CD4-positive, alpha-beta memory T cell (primary cell): Measurements from ENCODE around the gene RRP7A. TPM values are rescaled to one million over a fixed set of nuclear protein-coding genes. Genes with fewer than 3 reads are reported as not detected.
A peak's percentile ranks its signal among the peaks of the same experiment; 100 is the strongest.
"Not testable (repeated sequence)": the region's sequence is repeated elsewhere in the genome, so short reads cannot be mapped to it uniquely, and the experiment has no call there.

ENCODE experiments used
- CTCF ChIA-PET: fragments of 350-600 bp; sonication (Branson Sonifier 250); formaldehyde crosslinking; loops from one replicate; lab custom pipeline; 2021; ENCODE audit warnings: inconsistent platforms; ENCODE audit not compliant: partially characterized antibody; lab: Charles Lee
- POLR2A ChIA-PET: fragments of 350-600 bp; sonication (Branson Sonifier 250); formaldehyde crosslinking; loops from one replicate; lab custom pipeline; 2021; ENCODE audit not compliant: partially characterized antibody; lab: Charles Lee
- DNase-seq, 5 donors: peaks; one replicate each; pipeline versions ENCODE4 v3.0.0 to v3.0.0-alpha.2; 2020 to 2022; ENCODE audit warnings: mixed read lengths in 1 of 5
- H3K27ac ChIP-seq: one replicate; pipeline ENCODE4 v1.7.0; 2013; ENCODE audit warnings: low read depth, low read length
- H3K27me3 ChIP-seq: 2 replicates; pipeline ENCODE4 v1.7.0; 2013; ENCODE audit warnings: mild to moderate bottlenecking, low read length, moderate library complexity; ENCODE audit not compliant: insufficient read depth
- H3K36me3 ChIP-seq: 2 replicates; pipeline ENCODE4 v1.7.0; 2013; ENCODE audit warnings: mild to moderate bottlenecking, low read length, moderate library complexity; ENCODE audit not compliant: insufficient read depth
- H3K4me1 ChIP-seq: 2 replicates; pipeline ENCODE4 v1.7.0; 2013; ENCODE audit warnings: mild to moderate bottlenecking, low read length, moderate library complexity; ENCODE audit not compliant: insufficient read depth
- H3K4me3 ChIP-seq, 2 donors: one replicate each; pipeline ENCODE4 v1.7.0; 2013; ENCODE audit warnings: low read length in 2 of 2, mild to moderate bottlenecking in 1 of 2
- H3K9me3 ChIP-seq, 2 donors: one replicate each; pipeline ENCODE4 v1.7.0; 2013; ENCODE audit warnings: low read length in 2 of 2, control low read depth in 1 of 2; ENCODE audit not compliant: control insufficient read depth in 1 of 2
- H3K27ac Mint-ChIP-seq, 7 donors: one replicate each; pipeline ENCODE4 v1.8.0; 2020 to 2021; ENCODE audit warnings: mixed read lengths in 7 of 7, mild to moderate bottlenecking in 6 of 7, inconsistent platforms in 3 of 7, moderate library complexity in 3 of 7
- H3K27me3 Mint-ChIP-seq, 2 donors: one replicate each; pipeline ENCODE4 v1.8.0; 2020 to 2021; ENCODE audit warnings: mixed read lengths in 2 of 2
- H3K36me3 Mint-ChIP-seq, 2 donors: one replicate each; pipeline ENCODE4 v1.8.0; 2020 to 2021; ENCODE audit warnings: mixed read lengths in 2 of 2, inconsistent platforms in 1 of 2, mild to moderate bottlenecking in 1 of 2
- H3K4me1 Mint-ChIP-seq, 4 donors: one replicate each; pipeline ENCODE4 v1.8.0; 2020 to 2021; ENCODE audit warnings: mixed read lengths in 4 of 4, mild to moderate bottlenecking in 1 of 4
- H3K4me3 Mint-ChIP-seq, 8 donors: one replicate each; pipeline ENCODE4 v1.8.0; 2020 to 2021; ENCODE audit warnings: mixed read lengths in 8 of 8, mild to moderate bottlenecking in 7 of 8, moderate library complexity in 6 of 8, inconsistent platforms in 3 of 8
- H3K9me3 Mint-ChIP-seq, 8 donors: one replicate each; pipeline ENCODE4 v1.8.0; 2020 to 2021; ENCODE audit warnings: mixed read lengths in 8 of 8, mild to moderate bottlenecking in 5 of 8, inconsistent platforms in 3 of 8, moderate library complexity in 1 of 8
- intact Hi-C: fragments of 100-400 bp; cut with micrococcal nuclease; formaldehyde crosslinking; loops from one replicate; pipeline ENCODE4 v1.15.1; 2023
- polyA plus RNA-seq, 2 donors: library from polyadenylated mRNA; unstranded; fragments of 300-500 nt; fragmentation: Illumina TruSeq; gene quantifications; one replicate each; pipeline ENCODE4 v1.2.3, GENCODE V29; 2021
- total RNA-seq, 2 experiments: library from RNA; stranded (reverse); gene quantifications; one replicate each; pipeline ENCODE4 v1.2.3, GENCODE V29; 2021

Gene RRP7A
- total and polyA plus RNA-seq, 4 experiments from 2014 or later, result 56.9 to 104 (median 77.9) TPM

GRCh38 chr22:42495533-42496141, 24.0 kb downstream of the RRP7A start:
- H3K36me3 Mint-ChIP-seq, H3K4me3 Mint-ChIP-seq, DNase-seq, H3K4me3 ChIP-seq, intact Hi-C loops, H3K36me3 ChIP-seq, POLR2A ChIA-PET, H3K9me3 ChIP-seq, CTCF ChIA-PET, H3K27me3 ChIP-seq, H3K9me3 Mint-ChIP-seq, H3K27ac ChIP-seq, H3K27me3 Mint-ChIP-seq, H3K4me1 ChIP-seq: not testable (repeated sequence)
- H3K4me1 Mint-ChIP-seq, result peaks cover 6 to 18% (median 12%) of the 10 kb centered on the region in 4 donors
- peak overlapping the region in 1 of 7 donors; percentile 12 for H3K27ac Mint-ChIP-seq

GRCh38 chr22:42493393-42493792, 26.2 kb downstream of the RRP7A start:
- ChIA-PET POLR2A (no interaction called here), CTCF (no interaction called here)
- DNase-seq, result no peak
- Mint-ChIP-seq H3K4me3 (no peak overlapping the region), H3K9me3 (peaks cover 0 to 2% (median 0%) of the 10 kb centered on the region in 8 donors), H3K36me3 (no peaks in the 10 kb centered on the region), H3K4me1 (peaks cover 1 to 4% (median 3%) of the 10 kb centered on the region in 4 donors), H3K27me3 (peaks cover 2 to 4% of the 10 kb centered on the region in 2 donors), H3K27ac (no peak overlapping the region)
- Histone ChIP-seq H3K27ac (no peak overlapping the region), H3K27me3 (no peaks in the 10 kb centered on the region), H3K4me1 (no peaks in the 10 kb centered on the region), H3K36me3 (no peaks in the 10 kb centered on the region), H3K4me3 (no peak overlapping the region), H3K9me3 (no peaks in the 10 kb centered on the region)
- intact Hi-C loops, result no loop called here

GRCh38 chr22:42492323-42492690, 27.3 kb downstream of the RRP7A start:
- Histone ChIP-seq H3K4me1 (no peaks in the 10 kb centered on the region), H3K9me3 (no peaks in the 10 kb centered on the region), H3K27me3 (no peaks in the 10 kb centered on the region), H3K4me3 (no peak overlapping the region), H3K27ac (no peak overlapping the region), H3K36me3 (no peaks in the 10 kb centered on the region)
- peaks cover 0 to 2% (median 0%) of the 10 kb centered on the region in 8 donors for H3K9me3 Mint-ChIP-seq
- H3K27ac Mint-ChIP-seq, result peak overlapping the region in 1 of 7 donors; percentile 42
- no peaks in the 10 kb centered on the region for H3K36me3 Mint-ChIP-seq
- intact Hi-C loops, result no loop called here
- ChIA-PET CTCF (no interaction called here), POLR2A (no interaction called here)
- no peak for DNase-seq
- no peaks in the 10 kb centered on the region for H3K4me1 Mint-ChIP-seq
- no peak overlapping the region for H3K4me3 Mint-ChIP-seq
- H3K27me3 Mint-ChIP-seq, result peaks cover 2 to 4% of the 10 kb centered on the region in 2 donors

GRCh38 chr22:42490243-42490832, 29.3 kb downstream of the RRP7A start:
- H3K4me1 ChIP-seq, result no peaks in the 10 kb centered on the region
- no peaks in the 10 kb centered on the region for H3K4me1 Mint-ChIP-seq
- H3K36me3 Mint-ChIP-seq, result no peaks in the 10 kb centered on the region
- intact Hi-C loops, result no loop called here
- no peaks in the 10 kb centered on the region for H3K9me3 ChIP-seq
- peaks cover 4% of the 10 kb centered on the region in 2 donors for H3K27me3 Mint-ChIP-seq
- POLR2A ChIA-PET, result no interaction called here
- no peaks in the 10 kb centered on the region for H3K27me3 ChIP-seq
- H3K27ac ChIP-seq, result no peak overlapping the region
- CTCF ChIA-PET, result no interaction called here
- H3K9me3 Mint-ChIP-seq, result peaks cover 0 to 2% (median 0%) of the 10 kb centered on the region in 8 donors
- H3K27ac Mint-ChIP-seq, result no peak overlapping the region
- H3K4me3 Mint-ChIP-seq, result no peak overlapping the region
- H3K4me3 ChIP-seq, result no peak overlapping the region
- no peak for DNase-seq
- no peaks in the 10 kb centered on the region for H3K36me3 ChIP-seq

GRCh38 chr22:42489000-42489399, 30.6 kb downstream of the RRP7A start:
- Mint-ChIP-seq H3K4me3 (no peak overlapping the region), H3K27me3 (peaks cover 4 to 6% of the 10 kb centered on the region in 2 donors), H3K9me3 (peaks cover 0 to 2% (median 0%) of the 10 kb centered on the region in 8 donors), H3K27ac (peak overlapping the region in 1 of 7 donors; percentile 33), H3K4me1 (no peaks in the 10 kb centered on the region), H3K36me3 (no peaks in the 10 kb centered on the region)
- no peak for DNase-seq
- Histone ChIP-seq H3K4me1 (no peaks in the 10 kb centered on the region), H3K36me3 (no peaks in the 10 kb centered on the region), H3K27ac (no peak overlapping the region), H3K9me3 (no peaks in the 10 kb centered on the region), H3K27me3 (no peaks in the 10 kb centered on the region), H3K4me3 (no peak overlapping the region)
- POLR2A ChIA-PET, result no interaction called here
- intact Hi-C loops, result no loop called here
- CTCF ChIA-PET, result no interaction called here

- H3K27ac ChIP-seq, result no peak overlapping the region
- no peaks in the 10 kb centered on the region for H3K4me1 ChIP-seq
- H3K36me3 Mint-ChIP-seq, result no peaks in the 10 kb centered on the region
- peaks cover 6 to 7% of the 10 kb centered on the region in 2 donors for H3K27me3 Mint-ChIP-seq
- H3K4me1 Mint-ChIP-seq, result peaks cover 0 to 3% (median 0%) of the 10 kb centered on the region in 4 donors
- intact Hi-C loops, result no loop called here
- H3K36me3 ChIP-seq, result no peaks in the 10 kb centered on the region
- DNase-seq, result no peak
- H3K9me3 ChIP-seq, result no peaks in the 10 kb centered on the region
- H3K27ac Mint-ChIP-seq, result no peak overlapping the region
- ChIA-PET POLR2A (no interaction called here), CTCF (no interaction called here)
- H3K27me3 ChIP-seq, result no peaks in the 10 kb centered on the region
- no peak overlapping the region for H3K4me3 Mint-ChIP-seq
- H3K9me3 Mint-ChIP-seq, result no peaks in the 10 kb centered on the region
- H3K4me3 ChIP-seq, result no peak overlapping the region
Observed at GRCh38 chr22:42484506-42484905, 35.1 kb downstream of the RRP7A start.

- POLR2A ChIA-PET, result not testable (repeated sequence)
Observed at GRCh38 chr22:42483610-42484223, 35.9 kb downstream of the RRP7A start.

More at GRCh38 chr22:42483610-42484223, 35.9 kb downstream of the RRP7A start:
- H3K4me3 Mint-ChIP-seq, H3K36me3 Mint-ChIP-seq, H3K36me3 ChIP-seq, H3K9me3 ChIP-seq, H3K27ac Mint-ChIP-seq, H3K4me3 ChIP-seq, DNase-seq, intact Hi-C loops, H3K9me3 Mint-ChIP-seq, H3K27me3 Mint-ChIP-seq, H3K4me1 Mint-ChIP-seq, H3K4me1 ChIP-seq, H3K27ac ChIP-seq, H3K27me3 ChIP-seq, CTCF ChIA-PET: not testable (repeated sequence)
